C4-2B (cell line): Measurements from ENCODE around the gene PRKG2.

Experiments
- CTCF ChIP-seq: fragments of 450-650 bp; conservative IDR thresholded peaks from 2 replicates; pipeline ENCODE4 v1.5.1; 2017; ENCODE audit warnings: mild to moderate bottlenecking
- ZFX ChIP-seq: fragments of 450-650 bp; IDR thresholded peaks from 2 replicates; pipeline ENCODE4 v1.6.1; 2017

GRCh38 chr4:81260443-81261101 is 45.5 kb upstream of the PRKG2 start:
- peak; percentile 67 for TF ChIP-seq CTCF
- no peak for TF ChIP-seq ZFX
